ENCODE data around the gene SLC7A10.
"Not testable (repeated sequence)": the region's sequence is repeated elsewhere in the genome, so short reads cannot be mapped to it uniquely, and the experiment has no call there.

SLC7A10 gene

DNA sequence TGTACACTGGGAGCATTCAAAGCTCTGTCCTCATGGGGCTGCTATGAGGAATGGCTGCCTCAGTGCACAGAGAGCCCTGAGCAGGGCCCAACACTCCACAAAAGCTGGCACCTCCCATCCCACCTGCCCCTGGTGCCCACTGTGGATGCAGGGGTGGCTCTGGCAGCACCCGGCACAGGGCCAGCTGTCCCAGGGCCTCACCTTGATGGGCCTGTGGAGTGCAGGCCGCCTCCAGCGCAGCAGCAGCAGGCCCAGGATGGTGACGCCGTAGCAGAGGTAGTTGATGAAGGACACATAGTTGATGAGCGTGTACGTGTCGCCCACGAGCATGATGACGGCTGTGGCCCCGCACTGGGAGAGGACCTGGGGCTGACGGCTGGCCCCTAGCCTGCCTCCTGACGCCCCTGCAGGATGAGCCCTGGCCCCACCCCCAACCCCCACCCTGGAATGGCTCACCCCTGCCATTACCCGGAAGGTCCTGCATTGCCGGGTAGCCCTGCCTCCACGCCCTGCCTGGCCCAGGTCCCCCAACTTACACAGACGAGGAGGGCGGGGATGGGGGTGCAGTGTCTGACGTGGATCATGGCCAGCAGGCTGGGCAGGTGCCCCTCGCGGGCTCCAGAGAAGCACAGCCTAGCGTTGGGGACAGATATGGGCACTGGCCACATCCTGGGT, 15.2 kb downstream of the SLC7A10 start:
- no peak overlapping the region for H3K27ac ChIP-seq (ENCODE audit: low read depth, low read length)
- H3K79me2 ChIP-seq (ENCODE audit: control insufficient read depth, low read length): no peaks in the 10 kb centered on the region
- H3F3A ChIP-seq (ENCODE audit: control insufficient read depth, insufficient read depth): no peaks in the 10 kb centered on the region
- TF ChIP-seq, protein P1, sequence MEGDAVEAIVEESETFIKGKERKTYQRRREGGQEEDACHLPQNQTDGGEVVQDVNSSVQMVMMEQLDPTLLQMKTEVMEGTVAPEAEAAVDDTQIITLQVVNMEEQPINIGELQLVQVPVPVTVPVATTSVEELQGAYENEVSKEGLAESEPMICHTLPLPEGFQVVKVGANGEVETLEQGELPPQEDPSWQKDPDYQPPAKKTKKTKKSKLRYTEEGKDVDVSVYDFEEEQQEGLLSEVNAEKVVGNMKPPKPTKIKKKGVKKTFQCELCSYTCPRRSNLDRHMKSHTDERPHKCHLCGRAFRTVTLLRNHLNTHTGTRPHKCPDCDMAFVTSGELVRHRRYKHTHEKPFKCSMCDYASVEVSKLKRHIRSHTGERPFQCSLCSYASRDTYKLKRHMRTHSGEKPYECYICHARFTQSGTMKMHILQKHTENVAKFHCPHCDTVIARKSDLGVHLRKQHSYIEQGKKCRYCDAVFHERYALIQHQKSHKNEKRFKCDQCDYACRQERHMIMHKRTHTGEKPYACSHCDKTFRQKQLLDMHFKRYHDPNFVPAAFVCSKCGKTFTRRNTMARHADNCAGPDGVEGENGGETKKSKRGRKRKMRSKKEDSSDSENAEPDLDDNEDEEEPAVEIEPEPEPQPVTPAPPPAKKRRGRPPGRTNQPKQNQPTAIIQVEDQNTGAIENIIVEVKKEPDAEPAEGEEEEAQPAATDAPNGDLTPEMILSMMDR (IDR thresholded peaks at IDR 0.05; ENCODE audit: low read depth, low read length, poor library complexity, severe bottlenecking): no peak
- no peak for TF ChIP-seq EZH2phosphoT487 (IDR thresholded peaks at IDR 0.05; ENCODE audit: borderline replicate concordance, low read length)
- H3K9me2 ChIP-seq (replicated peaks; ENCODE audit: control insufficient read depth, low read length): no peaks in the 10 kb centered on the region
- no peaks in the 10 kb centered on the region for H3K36me3 ChIP-seq (ENCODE audit: control insufficient read depth, low read length)
- no peak overlapping the region for H3K4me3 ChIP-seq (ENCODE audit: low read length)
- no peaks in the 10 kb centered on the region for H3K4me1 ChIP-seq (ENCODE audit: control insufficient read depth, low read length)
- no peaks in the 10 kb centered on the region for H3K27me3 ChIP-seq (ENCODE audit: control insufficient read depth, low read length)
- no peak overlapping the region for H3K4me2 ChIP-seq (ENCODE audit: low read length)
- no peaks in the 10 kb centered on the region for H4K20me1 ChIP-seq (ENCODE audit: control insufficient read depth, insufficient read depth, low read depth, low read length)
- no peaks in the 10 kb centered on the region for H3K9me3 ChIP-seq (ENCODE audit: control insufficient read depth, insufficient read depth, low read length)

DNA sequence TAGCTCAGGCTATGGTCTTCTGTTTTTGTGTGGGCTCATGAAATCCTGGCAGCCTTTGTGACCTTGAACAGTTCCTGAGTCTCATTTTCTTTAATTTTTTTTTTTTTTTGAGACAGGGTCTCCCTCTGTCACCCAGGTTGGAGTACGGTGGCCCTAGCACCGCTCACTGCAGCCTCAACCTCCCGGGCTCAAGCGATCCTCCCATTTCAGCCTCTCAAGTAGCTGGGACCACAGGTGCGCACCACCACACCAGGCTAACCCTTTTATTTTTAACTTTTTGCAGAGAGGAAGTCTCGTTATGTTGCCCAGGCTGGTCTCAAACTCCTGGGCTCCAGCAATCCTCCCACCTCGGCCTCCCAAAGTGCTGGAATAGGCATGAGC, 15.8 kb downstream of the SLC7A10 start:
- H3K36me3 ChIP-seq (ENCODE audit: control insufficient read depth, low read length); H4K20me1 ChIP-seq (ENCODE audit: control insufficient read depth, insufficient read depth, low read depth, low read length); H3F3A ChIP-seq (ENCODE audit: control insufficient read depth, insufficient read depth); H3K27ac ChIP-seq (ENCODE audit: low read depth, low read length); H3K27me3 ChIP-seq (ENCODE audit: control insufficient read depth, low read length); H3K4me3 ChIP-seq (ENCODE audit: low read length); H3K9me2 ChIP-seq (replicated peaks; ENCODE audit: control insufficient read depth, low read length); H3K9me3 ChIP-seq (ENCODE audit: control insufficient read depth, insufficient read depth, low read length); H3K79me2 ChIP-seq (ENCODE audit: control insufficient read depth, low read length); H3K4me1 ChIP-seq (ENCODE audit: control insufficient read depth, low read length); H3K4me2 ChIP-seq (ENCODE audit: low read length): not testable (repeated sequence)

DNA sequence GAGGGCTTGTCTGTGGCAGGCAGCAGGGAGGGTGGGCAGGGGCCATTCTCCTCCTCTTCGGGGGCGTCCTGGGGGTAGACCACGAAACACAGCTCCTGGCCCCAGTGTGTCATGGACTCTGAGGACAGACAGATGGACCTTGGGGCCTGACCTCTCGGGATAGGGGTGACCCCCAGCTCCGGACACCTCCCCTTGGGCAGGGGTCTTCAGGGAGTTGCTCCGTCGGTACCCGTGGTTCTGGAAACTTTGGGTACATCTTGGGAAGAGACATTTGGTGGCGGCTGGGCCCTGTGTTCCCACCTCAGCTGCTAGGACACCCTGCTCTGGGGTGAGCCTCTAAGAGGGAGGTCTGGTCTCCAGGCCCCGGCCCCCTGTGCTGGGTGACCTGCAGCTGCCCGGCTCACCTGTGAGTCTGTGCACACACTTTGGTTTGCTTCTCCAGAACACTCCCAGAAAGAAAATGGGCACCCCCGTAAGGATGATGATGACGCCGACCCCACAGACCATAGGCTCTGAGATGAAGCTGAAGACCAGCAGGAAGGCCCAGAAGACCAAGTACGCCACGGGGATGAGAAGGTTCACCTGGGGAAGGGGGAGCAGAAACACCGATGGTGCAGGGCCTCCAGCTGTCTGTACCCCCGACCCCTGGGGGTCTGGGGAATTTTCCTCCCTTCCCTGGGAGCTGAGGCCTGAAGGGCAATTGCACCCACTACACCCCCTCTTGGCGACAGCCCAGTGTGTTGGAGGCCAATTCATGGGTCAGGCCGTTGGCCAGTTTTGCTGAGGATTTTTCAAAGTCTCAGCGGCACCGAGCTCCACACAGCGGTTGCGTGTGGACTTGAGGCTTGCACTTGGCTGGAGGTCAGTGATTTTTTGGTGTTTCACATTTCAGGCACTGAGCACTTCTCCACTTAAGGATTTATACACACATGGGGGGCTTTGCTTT, 16.5 kb downstream of the SLC7A10 start:
- no peak overlapping the region for H3K27ac ChIP-seq (ENCODE audit: low read depth, low read length)
- no peak overlapping the region for H3K4me3 ChIP-seq (ENCODE audit: low read length)
- TF ChIP-seq, protein P1 (IDR thresholded peaks at IDR 0.05; ENCODE audit: low read depth, low read length, poor library complexity, severe bottlenecking): no peak
- no peak for TF ChIP-seq EZH2phosphoT487 (IDR thresholded peaks at IDR 0.05; ENCODE audit: borderline replicate concordance, low read length)
- H3K79me2 ChIP-seq (ENCODE audit: control insufficient read depth, low read length): no peaks in the 10 kb centered on the region
- H3K36me3 ChIP-seq (ENCODE audit: control insufficient read depth, low read length): no peaks in the 10 kb centered on the region
- no peak overlapping the region for H3K4me2 ChIP-seq (ENCODE audit: low read length)
- no peaks in the 10 kb centered on the region for H3F3A ChIP-seq (ENCODE audit: control insufficient read depth, insufficient read depth)
- no peaks in the 10 kb centered on the region for H3K27me3 ChIP-seq (ENCODE audit: control insufficient read depth, low read length)
- H3K9me2 ChIP-seq (replicated peaks; ENCODE audit: control insufficient read depth, low read length): no peaks in the 10 kb centered on the region
- H4K20me1 ChIP-seq (ENCODE audit: control insufficient read depth, insufficient read depth, low read depth, low read length): no peaks in the 10 kb centered on the region
- H3K4me1 ChIP-seq (ENCODE audit: control insufficient read depth, low read length): no peaks in the 10 kb centered on the region
- H3K9me3 ChIP-seq (ENCODE audit: control insufficient read depth, insufficient read depth, low read length): no peaks in the 10 kb centered on the region

DNA sequence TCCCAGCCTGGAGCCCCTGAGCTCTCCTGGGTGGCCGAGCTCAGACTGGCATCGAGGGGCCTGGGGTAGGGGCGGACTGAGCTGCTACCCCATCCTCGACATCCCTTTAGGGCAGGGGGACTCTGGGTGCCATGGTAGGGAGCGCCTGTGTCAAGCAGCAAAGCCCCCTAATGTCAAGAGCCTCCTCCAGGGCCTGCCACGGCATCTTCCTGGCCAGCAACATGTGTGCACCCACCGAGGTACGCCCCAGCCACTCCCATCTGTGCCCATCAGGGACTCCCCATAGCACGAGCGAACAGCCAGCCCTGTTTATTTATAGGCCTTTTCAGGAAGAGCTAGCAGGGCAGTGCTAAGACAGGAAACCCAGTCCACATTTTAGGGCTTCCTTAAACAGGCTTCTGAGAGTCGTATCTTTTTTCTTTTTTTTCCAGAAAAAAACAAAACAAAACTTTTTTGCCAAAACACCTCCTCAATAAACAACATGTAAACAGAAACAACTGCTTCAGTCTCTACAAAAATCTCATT, 17.2 kb downstream of the SLC7A10 start:
- Histone ChIP-seq H3K27me3 (ENCODE audit: control insufficient read depth, low read length) (no peaks in the 10 kb centered on the region), H3K4me2 (ENCODE audit: low read length) (no peak overlapping the region), H3K36me3 (ENCODE audit: control insufficient read depth, low read length) (no peaks in the 10 kb centered on the region), H3K9me2 (replicated peaks; ENCODE audit: control insufficient read depth, low read length) (no peaks in the 10 kb centered on the region), H3K4me3 (ENCODE audit: low read length) (no peak overlapping the region), H3K79me2 (ENCODE audit: control insufficient read depth, low read length) (no peaks in the 10 kb centered on the region), H3K4me1 (ENCODE audit: control insufficient read depth, low read length) (no peaks in the 10 kb centered on the region), H3K27ac (ENCODE audit: low read depth, low read length) (no peak overlapping the region), H4K20me1 (ENCODE audit: control insufficient read depth, insufficient read depth, low read depth, low read length) (no peaks in the 10 kb centered on the region), H3F3A (ENCODE audit: control insufficient read depth, insufficient read depth) (no peaks in the 10 kb centered on the region), H3K9me3 (ENCODE audit: control insufficient read depth, insufficient read depth, low read length) (no peaks in the 10 kb centered on the region)
- TF ChIP-seq EZH2phosphoT487 (IDR thresholded peaks at IDR 0.05; ENCODE audit: borderline replicate concordance, low read length): no peak
- TF ChIP-seq, protein P1 (IDR thresholded peaks at IDR 0.05; ENCODE audit: low read depth, low read length, poor library complexity, severe bottlenecking): no peak
